ENCODE data around the gene ATP2A3. TPM values are rescaled to one million over a fixed set of nuclear protein-coding genes. Genes with fewer than 3 reads are reported as not detected.

ATP2A3 gene
- total RNA-seq, 2 donors from 2014 or later: 8.6 to 12.0 TPM

DNA sequence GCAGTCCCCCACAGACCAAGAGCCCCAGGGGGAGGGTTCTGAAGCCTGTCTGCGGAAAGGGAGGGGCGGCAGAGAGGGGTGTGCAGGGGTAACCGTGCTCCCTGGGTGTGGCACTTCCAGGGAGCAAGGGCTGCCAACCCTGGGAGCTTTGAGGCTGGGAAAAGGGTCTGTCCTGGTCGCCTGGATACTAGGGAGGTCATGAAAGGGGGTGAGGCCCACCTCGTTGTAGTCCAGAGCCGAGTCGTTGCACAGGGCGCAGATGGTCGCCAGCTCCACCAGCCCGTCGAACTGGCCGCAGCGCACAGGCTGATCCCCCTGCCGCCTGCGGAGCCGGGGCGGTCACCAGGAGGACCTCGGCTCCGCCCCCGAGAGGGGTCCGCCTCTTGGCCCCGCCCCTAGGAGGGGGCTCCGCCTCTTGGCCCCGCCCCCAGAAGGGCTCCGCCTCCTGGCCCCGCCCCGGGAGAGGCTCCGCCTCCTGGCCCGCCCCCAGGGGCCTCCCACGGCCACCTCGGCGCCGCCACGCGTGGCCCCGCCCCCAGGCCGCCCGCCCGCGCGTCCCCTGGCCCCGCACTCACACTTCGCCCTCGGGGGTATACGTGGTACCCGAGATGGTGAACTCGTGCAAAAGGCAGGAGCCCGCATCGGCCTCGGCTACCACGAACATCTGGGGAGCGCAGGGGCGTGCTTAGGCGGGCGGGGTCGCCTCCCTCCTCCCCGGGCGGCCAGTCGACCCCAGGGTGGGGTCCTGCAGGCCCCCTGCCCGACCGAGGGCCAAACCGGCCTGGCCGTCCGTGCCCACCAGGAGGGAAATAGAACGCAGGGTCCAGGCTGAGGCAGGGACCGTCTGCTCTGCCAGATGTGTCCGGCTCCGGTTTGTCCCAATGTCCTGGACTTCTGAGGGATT is 19.5 kb downstream of the ATP2A3 start:
- intact Hi-C loops (cut with DNase I): no loop called here
- ATAC-seq (peak; percentile 95 to 96), DNase-seq (peak; percentile 76)

DNA sequence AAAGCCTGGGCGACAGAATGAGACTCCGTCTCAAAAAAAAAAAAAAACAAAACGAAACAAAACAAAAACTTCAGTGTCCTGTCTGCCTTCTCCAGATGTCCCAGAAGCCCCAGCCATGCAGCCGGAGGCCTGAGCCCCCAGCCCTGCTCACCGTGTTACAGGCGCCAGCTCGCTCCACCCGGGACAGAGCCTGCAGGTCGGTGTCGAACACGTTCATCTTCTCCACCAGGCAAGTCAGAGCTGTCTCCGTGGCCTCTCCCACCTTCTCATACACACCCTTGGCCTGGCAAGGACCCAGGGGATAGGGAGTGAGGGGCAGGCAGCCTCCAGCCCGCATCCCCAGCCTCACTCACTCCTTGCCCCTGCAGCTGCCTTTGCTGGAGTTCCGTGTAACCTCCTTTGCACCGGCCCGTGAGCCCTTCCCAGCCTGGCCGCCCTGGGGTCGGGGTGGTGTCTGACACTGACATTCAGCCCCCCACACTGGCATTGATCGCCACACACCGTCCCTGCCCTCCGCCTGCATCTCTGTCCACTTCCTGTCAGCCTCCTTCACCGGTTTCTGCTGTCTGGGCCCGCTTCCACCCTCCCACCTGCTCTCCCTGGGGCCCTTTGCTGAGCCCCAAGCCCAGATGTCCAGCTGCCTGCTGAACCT is 20.9 kb downstream of the ATP2A3 start:
- intact Hi-C loops (cut with DNase I): no loop called here
- DNase-seq (no peak), ATAC-seq (no peak)

DNA sequence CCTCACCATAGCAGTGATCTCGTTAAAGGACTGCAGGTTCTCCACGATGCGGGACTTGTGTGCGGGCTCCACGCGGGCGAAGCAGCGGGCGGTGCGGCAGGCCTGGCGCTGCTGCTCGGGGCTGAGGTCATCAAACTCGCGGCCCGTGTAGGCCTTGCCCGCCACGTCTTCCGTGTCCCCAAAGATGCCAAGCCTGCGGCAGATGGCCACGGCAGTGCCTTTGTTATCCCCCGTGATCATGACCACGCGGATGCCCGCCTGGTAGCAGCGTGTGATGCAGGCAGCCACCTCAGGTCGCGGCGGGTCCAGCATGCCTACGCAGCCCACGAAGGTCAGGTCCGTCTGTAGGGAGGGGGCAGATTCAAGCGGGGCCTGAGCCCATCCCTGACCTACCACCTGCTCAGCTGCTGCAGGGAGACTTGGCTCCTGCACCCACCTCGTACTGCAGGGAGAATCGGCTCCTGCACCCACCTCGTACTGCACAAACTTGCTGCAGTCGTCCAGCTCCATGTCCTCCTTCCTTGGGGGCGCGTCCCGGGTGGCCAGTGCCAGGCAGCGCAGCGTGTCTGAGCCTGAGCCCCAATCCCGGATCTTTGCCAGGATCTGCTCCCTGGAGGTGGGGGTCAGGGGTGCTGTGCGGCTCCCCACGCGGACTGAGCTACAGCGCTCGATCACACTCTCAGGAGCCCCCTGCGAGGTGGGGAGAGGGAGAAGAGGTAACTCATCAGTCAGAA is 23.1 kb downstream of the ATP2A3 start:
- intact Hi-C loops (cut with DNase I): no loop called here
- ATAC-seq (no peak), DNase-seq (no peak)

DNA sequence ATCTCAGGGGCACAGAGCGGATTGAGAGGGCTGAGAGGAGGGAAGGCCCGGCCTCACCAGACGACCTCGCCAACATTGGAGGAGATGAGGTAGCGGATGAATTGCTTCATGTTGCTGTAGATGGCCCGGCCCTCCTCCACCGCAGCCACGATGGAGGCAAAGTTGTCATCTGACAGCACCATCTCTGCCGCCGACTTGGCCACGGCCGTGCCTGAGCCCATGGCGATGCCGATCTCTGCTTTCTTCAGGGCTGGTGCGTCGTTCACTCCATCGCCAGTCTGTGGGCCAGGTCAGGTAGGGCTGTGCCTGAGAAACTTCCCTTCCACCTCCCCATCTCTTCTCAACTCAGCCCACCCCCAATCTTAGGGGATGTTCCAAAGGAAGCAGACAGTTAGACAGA is 26.9 kb downstream of the ATP2A3 start:
- DNase-seq: no peak
- intact Hi-C loops (cut with DNase I): loop anchor here (5.0 to 10.0 kb wide), 2 partner anchors 65 to 137 kb away; no protein-coding TSS in a partner anchor

DNA sequence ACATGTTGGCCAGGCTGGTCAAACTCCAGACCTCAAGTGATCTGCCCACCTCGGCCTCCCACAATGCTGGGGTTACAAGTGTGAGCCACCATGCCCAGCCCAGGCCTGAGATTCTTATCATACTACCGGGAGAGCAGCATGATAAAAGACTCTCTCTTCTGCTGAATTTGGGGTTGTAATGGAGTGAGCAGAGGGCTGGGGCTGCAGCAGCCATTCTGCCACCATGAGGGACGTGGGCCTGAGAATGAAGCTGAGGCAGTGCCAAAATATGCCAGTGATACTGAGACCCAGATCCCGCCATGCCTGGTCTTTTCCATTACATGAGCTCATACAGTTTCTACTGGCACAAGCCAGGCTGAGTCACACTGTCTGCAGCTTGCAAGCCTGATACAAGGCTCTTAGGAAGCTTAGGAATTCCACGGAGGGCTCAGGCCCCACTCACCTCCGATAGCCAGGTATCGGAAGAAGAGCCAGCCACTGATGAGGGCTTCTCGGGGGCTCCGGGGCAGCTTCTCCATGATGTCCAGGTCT is 28.3 kb downstream of the ATP2A3 start:
- DNase-seq: no peak
- peak in 1 of 2 donors; percentile 43 for ATAC-seq
- intact Hi-C loops (cut with DNase I): loop anchor here (1.0 to 10.0 kb wide), 3 partner anchors 66 to 139 kb away; no protein-coding TSS in a partner anchor

More for the DNA sequence above, 26.9 kb downstream of the ATP2A3 start:
- no peak for ATAC-seq

DNA sequence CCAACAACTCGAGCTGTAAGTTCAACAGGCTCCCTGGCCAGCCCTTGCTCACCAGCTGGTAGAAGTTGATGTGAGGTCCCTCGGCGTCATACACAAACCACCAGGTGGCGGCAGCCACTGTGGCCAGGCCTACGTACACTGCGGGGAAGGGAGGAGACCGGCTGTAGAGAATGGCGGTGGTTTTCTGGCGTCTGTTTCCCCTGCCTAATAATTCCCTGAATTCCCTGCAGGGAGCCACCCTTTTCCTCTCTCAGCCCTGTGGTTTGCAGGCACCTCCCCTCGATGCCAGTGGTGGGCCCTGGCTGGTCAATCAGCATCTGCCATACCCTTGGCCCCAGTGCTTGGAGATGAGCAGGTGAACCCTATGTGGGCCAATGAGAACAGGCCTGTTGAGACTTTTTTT is 29.1 kb downstream of the ATP2A3 start:
- intact Hi-C loops (cut with DNase I): loop anchor here (1.0 to 10.0 kb wide), 3 partner anchors 67 to 140 kb away; no protein-coding TSS in a partner anchor
- peak; percentile 74 for DNase-seq
- ATAC-seq: peak; percentile 92 to 93

DNA sequence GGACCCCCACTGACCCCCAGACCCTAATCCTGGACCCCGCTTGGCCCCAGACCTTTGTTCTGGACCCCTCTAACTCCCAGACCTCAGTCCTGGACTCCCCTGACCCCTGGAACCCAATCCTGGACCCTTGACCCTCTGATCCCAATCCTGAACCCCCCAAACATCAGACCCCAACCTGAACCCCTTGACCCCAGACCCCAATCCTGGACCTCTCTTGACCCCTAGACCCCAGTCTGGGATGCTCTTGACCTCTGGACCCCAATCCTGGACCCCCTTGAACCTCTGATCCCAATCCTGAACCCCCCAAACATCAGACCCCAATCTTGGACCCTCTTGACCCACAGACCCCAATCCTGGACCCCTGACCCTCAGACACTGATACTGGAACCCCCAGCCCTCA is 34.5 kb downstream of the ATP2A3 start:
- DNase-seq: no peak
- no peak for ATAC-seq
- intact Hi-C loops (cut with DNase I): loop anchor here (5.0 to 10.0 kb wide), 2 partner anchors 78 to 145 kb away; no protein-coding TSS in a partner anchor

DNA sequence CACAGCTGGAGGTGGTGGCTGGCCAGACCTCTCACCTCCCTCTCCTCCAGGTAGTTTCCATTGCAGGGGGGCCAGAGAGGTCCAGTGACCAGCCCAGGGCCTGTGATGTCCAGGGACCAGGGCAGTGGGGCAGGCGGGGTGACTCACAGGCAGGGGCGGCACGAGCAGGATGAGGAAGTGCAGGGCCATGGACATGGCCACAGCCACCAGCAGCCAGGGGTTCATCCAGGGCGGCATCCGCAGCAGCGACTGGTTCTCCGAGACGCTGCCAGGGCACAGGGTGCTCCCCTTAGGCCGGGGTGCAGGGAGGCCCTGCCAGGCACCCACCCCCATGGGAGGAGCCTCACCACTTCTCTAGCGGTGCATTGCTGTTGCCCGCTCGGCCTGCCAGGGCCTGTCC is 35.1 kb downstream of the ATP2A3 start:
- intact Hi-C loops (cut with DNase I): loop anchor here in 1 of 2 donors (5.0 kb wide), 1 partner anchor 78 kb away; no protein-coding TSS in a partner anchor
- no peak for DNase-seq
- ATAC-seq: peak in 1 of 2 donors; percentile 9

DNA sequence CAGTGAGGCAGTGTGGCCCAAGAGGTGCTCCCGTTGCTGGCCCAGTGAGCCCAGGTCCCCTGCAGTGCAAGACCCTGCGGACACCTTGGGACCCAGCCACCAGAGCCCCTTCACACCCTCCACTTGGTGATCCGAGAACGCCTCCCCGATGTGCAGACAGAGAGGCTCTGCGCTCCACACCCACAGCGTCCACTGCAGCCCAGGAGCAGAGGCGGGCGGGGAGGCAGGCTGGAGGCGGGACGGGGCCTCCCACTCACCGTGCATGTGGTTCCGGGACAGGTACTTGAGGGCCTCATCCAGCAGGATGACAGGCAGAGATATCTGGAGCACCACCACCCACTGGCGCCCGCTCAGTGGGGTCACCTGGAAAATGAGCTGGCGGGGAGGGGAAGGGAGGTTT is 35.8 kb downstream of the ATP2A3 start:
- intact Hi-C loops (cut with DNase I): loop anchor here in 1 of 2 donors (5.0 kb wide), 1 partner anchor 79 kb away; no protein-coding TSS in a partner anchor
- no peak for ATAC-seq
- DNase-seq: no peak

DNA sequence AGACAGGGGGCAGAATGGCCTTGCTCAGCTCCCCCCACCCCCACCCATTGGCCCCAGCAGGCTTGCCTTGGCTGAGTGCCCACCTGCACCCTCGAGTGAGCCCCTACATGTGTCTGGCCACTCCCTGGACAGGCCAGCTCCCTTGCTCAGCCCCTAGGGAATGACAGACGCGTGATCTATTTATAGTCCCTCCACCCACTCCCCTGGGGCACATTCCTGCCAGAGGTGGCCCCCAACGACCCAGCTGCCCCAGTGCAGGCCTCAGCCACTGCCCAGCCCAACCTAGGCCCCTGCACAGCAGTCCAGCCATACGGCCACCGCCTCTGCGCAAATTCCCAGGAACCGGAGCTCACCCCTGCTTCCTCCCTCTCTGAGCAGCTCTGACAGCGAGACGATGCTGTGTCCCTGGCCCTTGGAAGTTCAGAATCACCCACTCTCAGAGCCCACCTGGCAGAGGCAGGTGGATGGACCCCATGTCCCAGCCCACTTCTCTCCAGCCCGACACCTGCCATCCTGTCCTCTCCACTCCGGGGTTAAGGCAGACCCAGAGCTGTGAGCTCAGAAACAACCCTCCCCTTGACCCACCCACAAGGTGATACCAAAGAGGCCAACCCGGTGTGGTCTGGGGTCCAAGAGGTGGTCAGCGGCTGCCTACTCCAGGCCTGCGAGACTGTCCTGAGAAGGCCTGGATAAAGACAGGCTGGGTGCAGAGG is 36.5 kb downstream of the ATP2A3 start:
- intact Hi-C loops (cut with DNase I): loop anchor here in 1 of 2 donors (5.0 kb wide), 1 partner anchor 80 kb away; no protein-coding TSS in a partner anchor
- ATAC-seq: peak; percentile 34 to 69

DNA sequence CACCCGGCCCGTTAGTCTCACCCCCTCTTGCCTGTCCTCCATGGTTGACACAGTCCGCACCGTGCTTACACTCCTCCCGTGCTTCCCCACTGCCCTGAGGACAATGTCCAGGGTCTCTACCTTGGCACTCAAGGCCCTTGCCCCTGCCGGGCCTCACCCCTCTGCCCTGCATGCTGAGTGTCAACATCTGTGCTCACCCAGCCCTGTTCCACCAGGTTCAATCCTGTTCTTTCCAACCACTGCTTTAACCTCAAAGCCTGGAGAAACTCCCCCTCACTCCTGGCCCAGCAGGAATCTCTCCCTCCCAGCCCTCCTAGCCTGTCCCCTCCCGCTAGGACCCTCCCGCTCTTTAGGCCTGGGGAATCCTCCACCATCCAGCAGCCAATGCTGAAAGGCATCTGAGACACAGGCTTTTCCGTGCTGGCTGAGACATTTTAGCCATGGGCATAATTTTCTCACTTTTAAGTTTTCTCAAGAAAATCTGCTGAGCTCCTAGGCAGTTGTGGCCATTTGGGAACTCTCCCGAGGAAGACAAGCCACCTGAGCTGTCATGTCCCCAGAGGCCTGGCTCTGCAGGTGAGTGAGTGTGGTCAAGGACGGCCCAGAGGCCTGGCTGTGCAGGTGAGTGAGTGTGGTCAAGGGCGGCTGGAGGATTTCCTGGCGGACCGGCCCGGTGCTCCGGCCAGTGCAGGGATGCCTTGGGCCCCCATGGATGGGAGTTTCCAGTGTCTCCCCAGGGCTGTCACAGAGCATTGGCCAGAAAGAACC is 37.2 kb downstream of the ATP2A3 start:
- DNase-seq (no peak), ATAC-seq (no peak)
- intact Hi-C loops (cut with DNase I): loop anchor here in 1 of 2 donors (5.0 kb wide), 1 partner anchor 80 kb away; no protein-coding TSS in a partner anchor

More for the DNA sequence above, 36.5 kb downstream of the ATP2A3 start:
- no peak for DNase-seq

DNA sequence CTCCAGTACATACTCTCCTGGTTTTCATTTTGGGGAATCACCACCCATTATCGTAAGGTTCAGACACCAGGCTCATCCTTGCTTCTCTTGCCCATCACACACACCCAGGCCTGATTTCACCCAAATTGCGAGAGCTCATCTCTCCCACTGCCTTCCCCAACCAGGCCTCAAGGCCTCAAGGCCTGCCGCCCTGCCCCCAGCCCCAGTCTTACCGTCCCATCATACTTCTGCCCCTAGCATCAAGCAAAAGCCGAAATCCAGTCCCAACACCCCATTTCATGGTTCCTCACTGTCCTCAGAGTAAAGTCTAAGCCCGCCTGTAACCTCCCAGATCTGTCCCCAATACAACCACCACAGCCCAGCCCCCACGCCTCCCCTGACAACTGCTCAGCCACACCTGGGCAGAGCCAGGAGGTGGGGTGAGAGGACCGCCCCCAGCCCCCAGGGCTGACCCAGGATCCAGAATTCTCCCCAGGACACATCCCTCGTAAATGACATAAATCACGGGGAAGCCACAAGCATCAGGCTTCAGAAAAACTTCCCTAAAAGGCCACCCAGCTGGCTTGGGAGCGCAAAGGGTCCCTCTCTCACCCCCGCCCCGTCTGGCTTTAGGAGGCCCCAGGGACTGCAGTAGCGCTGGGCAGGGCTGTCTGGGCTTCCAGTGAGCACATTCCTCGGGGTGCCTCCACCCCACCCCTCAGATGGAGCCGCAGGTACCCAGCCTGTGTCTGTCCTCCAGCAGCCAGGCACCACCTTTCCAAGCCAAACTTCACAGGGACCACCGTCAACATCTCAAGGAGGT is 38.4 kb downstream of the ATP2A3 start:
- intact Hi-C loops (cut with DNase I): loop anchor here in 1 of 2 donors (5.0 kb wide), 1 partner anchor 81 kb away; no protein-coding TSS in a partner anchor
- no peak for DNase-seq

DNA sequence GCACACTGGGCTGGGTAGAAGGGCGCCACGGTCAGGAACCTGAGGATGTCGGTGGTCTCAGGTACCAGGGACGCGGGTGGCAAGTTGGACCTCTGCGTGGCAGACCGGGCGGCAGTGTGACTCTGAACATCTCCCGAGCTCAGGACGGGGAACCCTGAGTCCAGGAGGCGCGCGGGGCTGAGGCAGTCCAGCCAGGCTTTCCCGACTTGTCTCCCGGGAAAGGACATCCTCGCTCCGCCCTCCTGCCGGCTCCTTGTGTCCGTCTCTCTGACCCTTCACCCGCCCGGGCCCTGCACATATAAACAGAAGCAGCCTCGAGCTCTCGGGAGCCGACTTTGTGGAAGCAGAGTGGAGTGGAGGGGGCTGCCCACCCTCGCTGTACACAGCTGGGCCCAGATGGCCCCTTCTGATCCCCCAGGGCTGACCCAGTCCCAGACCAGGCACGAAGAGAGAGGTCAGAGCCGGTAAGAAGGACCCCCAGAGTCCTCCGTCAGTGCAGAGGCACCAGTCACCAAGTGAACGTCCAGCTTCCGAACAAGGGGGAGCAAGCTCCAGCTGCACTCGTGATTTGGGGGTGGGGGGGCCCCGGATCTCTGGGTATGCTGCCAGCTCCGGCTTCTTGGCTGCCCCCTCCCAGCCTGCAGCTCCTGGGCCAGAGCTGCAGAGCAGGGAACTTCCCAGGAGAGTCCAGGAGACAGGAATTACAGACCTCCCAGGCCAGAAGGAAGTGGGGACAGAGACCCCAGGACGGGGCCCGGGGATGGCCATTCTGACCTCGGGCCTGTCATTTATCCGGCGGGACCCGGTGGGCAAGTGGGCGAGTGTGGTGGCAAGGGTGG is 39.5 kb downstream of the ATP2A3 start:
- no peak for ATAC-seq
- DNase-seq: no peak
- intact Hi-C loops (cut with DNase I): loop anchor here in 1 of 2 donors (5.0 kb wide), 1 partner anchor 83 kb away; no protein-coding TSS in a partner anchor

More for the DNA sequence above, 38.4 kb downstream of the ATP2A3 start:
- no peak for ATAC-seq

DNA sequence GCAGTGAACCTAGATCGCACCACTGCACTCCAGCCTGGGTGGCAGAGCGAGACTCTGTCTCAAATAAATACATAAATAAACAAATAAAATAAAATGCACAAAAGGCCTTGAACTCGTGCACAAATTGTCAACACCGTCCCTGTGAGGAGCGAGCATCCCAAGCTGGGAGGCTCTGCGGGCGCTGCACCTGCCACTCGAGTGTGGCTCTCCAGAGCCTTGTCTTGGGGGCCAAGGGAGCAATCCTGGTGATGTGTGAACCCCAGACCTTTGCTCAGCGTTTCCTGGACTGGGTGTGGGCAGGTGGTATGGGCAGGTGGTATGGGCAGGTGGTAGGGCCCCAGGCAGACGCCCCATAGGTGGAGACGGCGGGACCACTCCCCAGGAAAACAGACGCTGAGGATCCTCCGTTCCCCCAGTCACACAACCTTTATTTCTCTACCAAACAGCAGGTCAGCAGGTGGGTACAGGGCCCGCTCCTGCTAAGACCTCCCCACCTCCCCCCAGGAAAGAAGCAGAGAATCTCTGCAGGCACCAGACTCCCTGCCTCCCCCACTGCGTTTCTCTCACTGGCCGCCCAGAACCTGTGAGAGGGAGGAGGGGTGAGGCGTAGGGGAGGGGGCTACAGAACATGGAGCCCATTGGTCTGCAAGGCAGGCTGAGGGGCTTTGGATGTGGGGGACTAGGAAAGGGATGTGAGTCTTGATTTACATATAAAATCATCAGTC is 40.6 kb downstream of the ATP2A3 start:
- DNase-seq: no peak
- ATAC-seq: no peak
- intact Hi-C loops (cut with DNase I): no loop called here

DNA sequence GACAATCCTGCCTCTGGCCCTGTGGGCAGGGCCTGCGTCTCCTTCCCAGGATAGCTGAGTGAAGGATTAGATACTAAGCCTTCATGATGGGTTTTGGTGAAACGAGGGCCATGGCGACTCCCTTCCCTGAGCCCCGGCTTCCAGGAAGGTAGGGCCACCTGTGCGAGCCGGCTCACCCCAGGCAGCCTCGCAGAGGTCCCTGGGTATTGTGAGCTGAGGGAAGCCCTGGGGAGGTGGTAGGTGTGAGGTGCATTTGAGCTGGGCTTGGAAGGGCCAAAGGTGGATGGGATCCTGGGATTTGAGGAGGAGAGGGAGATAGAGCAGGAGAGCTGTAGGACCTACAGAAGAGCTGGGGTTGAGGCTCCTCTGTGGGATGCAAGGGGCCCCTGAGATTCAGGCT is 41.5 kb downstream of the ATP2A3 start:
- ATAC-seq (no peak), DNase-seq (no peak)
- intact Hi-C loops (cut with DNase I): no loop called here
